HEK293T (cell line): Measurements from ENCODE around the gene SLC8B1.

Source experiments
- ARNT ChIP-seq: fragments of 450-650 bp; IDR thresholded peaks from 2 replicates; pipeline ENCODE4 v1.6.1; 2017; ENCODE audit warnings: mild to moderate bottlenecking
- BHLHE40 ChIP-seq: fragments of 450-650 bp; IDR thresholded peaks from 2 replicates; pipeline ENCODE4 v1.6.1; 2016; ENCODE audit warnings: mild to moderate bottlenecking, moderate library complexity, borderline replicate concordance
- CTBP1 ChIP-seq: fragments of 450-650 bp; IDR thresholded peaks from 2 replicates; pipeline ENCODE4 v1.6.1; 2016; ENCODE audit warnings: borderline replicate concordance
- FOXA1 ChIP-seq: fragments of 450-650 bp; IDR thresholded peaks from 2 replicates; pipeline ENCODE4 v1.6.1; 2016; ENCODE audit warnings: mild to moderate bottlenecking
- FOXK2 ChIP-seq: fragments of 450-650 bp; IDR thresholded peaks from 2 replicates; pipeline ENCODE4 v1.6.1; 2016; ENCODE audit warnings: mild to moderate bottlenecking
- FOXM1 ChIP-seq: fragments of 450-650 bp; IDR thresholded peaks from 2 replicates; pipeline ENCODE4 v1.6.1; 2017; ENCODE audit warnings: mild to moderate bottlenecking, borderline replicate concordance
- L3MBTL2 ChIP-seq: fragments of 450-650 bp; conservative IDR thresholded peaks from 2 replicates; pipeline ENCODE4 v1.6.1; 2016; ENCODE audit warnings: mild to moderate bottlenecking
- LEF1 ChIP-seq: fragments of 450-650 bp; IDR thresholded peaks from 2 replicates; pipeline ENCODE4 v1.6.1; 2017; ENCODE audit warnings: mild to moderate bottlenecking, borderline replicate concordance
- SP1 ChIP-seq: fragments of 450-650 bp; IDR thresholded peaks from 2 replicates; pipeline ENCODE4 v1.6.1; 2017
- SUZ12 ChIP-seq: fragments of 450-650 bp; IDR thresholded peaks from 2 replicates; pipeline ENCODE4 v1.6.1; 2016; ENCODE audit warnings: mild to moderate bottlenecking
- TARDBP ChIP-seq: fragments of 450-650 bp; IDR thresholded peaks from 2 replicates; pipeline ENCODE4 v1.6.1; 2016
- ZNF384 ChIP-seq: fragments of 450-650 bp; IDR thresholded peaks from 2 replicates; pipeline ENCODE4 v1.6.1; 2016

DNA sequence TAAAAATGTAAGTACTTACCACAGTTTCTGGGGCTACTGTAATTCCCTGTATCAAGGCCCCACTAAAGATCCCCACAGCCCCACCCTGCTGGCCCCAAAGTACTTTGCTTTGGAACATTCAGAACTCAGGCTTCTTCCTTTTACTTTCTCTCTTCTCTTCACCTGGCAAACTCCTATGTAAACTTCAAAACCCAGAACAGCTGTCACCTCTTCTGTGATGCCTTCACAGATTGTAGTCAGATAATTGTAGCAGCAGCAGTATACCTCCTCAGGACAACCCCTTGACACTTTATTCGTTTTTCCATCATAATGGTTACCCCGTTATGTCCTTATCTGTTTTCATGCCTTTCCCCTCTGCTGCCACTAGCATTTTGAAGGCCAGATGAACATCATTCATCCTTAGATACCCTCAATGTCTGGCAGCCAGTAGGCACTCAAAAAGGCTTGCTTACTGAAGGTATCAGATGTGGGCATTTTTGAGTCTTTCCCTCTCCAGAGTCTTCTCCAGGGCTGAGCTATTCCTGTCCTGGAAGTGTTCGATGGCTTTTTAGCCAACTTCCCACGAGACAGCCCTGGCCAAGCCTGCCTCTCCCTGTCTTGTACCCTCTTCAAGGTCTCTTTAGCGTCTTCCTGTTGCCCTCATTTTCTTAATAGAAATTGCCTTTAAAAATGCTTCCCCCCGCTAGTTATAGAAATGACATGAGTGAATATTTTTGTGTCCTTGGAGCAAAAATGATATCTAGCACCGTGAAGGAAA, 30.9 kb upstream of the SLC8B1 start:
- no peak for TF ChIP-seq FOXA1
- TF ChIP-seq CTBP1: no peak
- no peak for TF ChIP-seq BHLHE40
- no peak for TF ChIP-seq FOXM1
- TF ChIP-seq SUZ12: no peak
- no peak for TF ChIP-seq SP1
- TF ChIP-seq LEF1: no peak
- TF ChIP-seq ZNF384: no peak
- no peak for TF ChIP-seq ARNT
- no peak for TF ChIP-seq FOXK2
- no peak for TF ChIP-seq TARDBP
- no peak for TF ChIP-seq L3MBTL2
